ENCODE results near the gene ASB2. TPM values are rescaled to one million over a fixed set of nuclear protein-coding genes. Genes with fewer than 3 reads are reported as not detected.

Gene ASB2, protein sequence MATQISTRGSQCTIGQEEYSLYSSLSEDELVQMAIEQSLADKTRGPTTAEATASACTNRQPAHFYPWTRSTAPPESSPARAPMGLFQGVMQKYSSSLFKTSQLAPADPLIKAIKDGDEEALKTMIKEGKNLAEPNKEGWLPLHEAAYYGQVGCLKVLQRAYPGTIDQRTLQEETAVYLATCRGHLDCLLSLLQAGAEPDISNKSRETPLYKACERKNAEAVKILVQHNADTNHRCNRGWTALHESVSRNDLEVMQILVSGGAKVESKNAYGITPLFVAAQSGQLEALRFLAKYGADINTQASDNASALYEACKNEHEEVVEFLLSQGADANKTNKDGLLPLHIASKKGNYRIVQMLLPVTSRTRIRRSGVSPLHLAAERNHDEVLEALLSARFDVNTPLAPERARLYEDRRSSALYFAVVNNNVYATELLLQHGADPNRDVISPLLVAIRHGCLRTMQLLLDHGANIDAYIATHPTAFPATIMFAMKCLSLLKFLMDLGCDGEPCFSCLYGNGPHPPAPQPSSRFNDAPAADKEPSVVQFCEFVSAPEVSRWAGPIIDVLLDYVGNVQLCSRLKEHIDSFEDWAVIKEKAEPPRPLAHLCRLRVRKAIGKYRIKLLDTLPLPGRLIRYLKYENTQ
- polyA plus RNA-seq (2012; ENCODE audit: insufficient read length, low read depth): not detected

DNA sequence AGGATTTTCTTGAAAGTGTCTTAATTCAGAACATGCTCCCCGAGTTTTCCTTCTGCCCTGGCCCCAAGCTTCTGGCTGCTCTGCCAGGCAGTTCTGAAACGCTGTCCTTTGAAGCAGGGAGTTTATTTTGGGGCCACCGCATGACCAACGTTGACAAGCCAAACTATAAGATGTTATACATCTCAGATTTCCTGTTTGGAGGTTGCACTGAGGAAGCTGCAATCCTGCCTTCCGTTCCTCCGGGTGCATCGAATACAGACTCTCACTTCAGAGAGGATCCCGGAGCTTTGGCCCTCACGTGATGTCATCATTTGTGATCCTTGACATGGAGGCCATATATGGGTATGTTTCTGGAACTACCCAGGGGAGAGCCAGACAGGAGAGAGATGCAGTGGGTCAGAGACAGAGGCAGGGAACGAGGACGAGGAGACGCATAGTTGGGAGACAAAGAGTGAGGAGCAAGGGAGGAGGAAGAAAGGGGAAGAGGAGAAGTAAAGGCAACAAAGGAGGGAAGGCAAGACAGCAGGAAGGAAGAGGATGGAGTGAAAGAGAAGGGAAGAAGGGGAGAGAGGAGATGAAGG is at the start of gene ASB2:
Gene ASB2 (minus strand): TSS at position 94 of the 581 bp plus-strand sequence. CDS start 12,031 bp downstream, outside the sequence.
- no peak for TF ChIP-seq FOXP2 (optimal IDR thresholded peaks at IDR 0.05; ENCODE audit: borderline replicate concordance, extremely low read depth, extremely low read length, insufficient read depth)
- no peak for TF ChIP-seq SIN3A (IDR thresholded peaks at IDR 0.05; ENCODE audit: borderline replicate concordance, insufficient read depth, low read length)
- TF ChIP-seq, protein P1, sequence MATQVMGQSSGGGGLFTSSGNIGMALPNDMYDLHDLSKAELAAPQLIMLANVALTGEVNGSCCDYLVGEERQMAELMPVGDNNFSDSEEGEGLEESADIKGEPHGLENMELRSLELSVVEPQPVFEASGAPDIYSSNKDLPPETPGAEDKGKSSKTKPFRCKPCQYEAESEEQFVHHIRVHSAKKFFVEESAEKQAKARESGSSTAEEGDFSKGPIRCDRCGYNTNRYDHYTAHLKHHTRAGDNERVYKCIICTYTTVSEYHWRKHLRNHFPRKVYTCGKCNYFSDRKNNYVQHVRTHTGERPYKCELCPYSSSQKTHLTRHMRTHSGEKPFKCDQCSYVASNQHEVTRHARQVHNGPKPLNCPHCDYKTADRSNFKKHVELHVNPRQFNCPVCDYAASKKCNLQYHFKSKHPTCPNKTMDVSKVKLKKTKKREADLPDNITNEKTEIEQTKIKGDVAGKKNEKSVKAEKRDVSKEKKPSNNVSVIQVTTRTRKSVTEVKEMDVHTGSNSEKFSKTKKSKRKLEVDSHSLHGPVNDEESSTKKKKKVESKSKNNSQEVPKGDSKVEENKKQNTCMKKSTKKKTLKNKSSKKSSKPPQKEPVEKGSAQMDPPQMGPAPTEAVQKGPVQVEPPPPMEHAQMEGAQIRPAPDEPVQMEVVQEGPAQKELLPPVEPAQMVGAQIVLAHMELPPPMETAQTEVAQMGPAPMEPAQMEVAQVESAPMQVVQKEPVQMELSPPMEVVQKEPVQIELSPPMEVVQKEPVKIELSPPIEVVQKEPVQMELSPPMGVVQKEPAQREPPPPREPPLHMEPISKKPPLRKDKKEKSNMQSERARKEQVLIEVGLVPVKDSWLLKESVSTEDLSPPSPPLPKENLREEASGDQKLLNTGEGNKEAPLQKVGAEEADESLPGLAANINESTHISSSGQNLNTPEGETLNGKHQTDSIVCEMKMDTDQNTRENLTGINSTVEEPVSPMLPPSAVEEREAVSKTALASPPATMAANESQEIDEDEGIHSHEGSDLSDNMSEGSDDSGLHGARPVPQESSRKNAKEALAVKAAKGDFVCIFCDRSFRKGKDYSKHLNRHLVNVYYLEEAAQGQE (IDR thresholded peaks at IDR 0.05; ENCODE audit: insufficient read depth in 1 of 2, low read depth in 2 of 2, low read length in 2 of 2): no peak
- no peak for TF ChIP-seq TAF1 (IDR thresholded peaks at IDR 0.05; ENCODE audit: borderline replicate concordance, insufficient read depth, low read length)
- no peak for TF ChIP-seq POLR2AphosphoS5 (IDR thresholded peaks at IDR 0.05; ENCODE audit: low read depth, low read length)

DNA sequence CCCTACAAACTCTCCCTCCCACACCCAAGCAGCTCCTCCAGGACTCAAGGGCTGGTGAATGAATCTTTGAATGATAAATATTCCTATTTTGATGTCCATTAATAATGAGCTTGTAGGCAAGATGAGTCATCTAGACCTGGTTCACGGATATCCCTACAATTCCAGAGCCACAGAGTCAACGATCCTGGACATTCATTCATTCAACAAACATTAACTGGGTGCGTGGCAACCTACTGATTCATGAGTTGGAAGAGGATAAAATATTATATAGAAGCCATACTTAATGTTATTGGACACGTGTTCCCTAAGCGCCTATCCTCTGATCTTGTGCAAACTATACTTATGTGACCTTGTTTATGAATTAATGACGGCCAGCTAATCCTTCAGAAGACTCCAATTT is 49.4 kb upstream of the ASB2 start:
- no peak for TF ChIP-seq SIN3A (IDR thresholded peaks at IDR 0.05; ENCODE audit: borderline replicate concordance, insufficient read depth, low read length)
- TF ChIP-seq, protein P1 (IDR thresholded peaks at IDR 0.05; ENCODE audit: insufficient read depth in 1 of 2, low read depth in 2 of 2, low read length in 2 of 2): no peak
- TF ChIP-seq FOXP2 (optimal IDR thresholded peaks at IDR 0.05; ENCODE audit: borderline replicate concordance, extremely low read depth, extremely low read length, insufficient read depth): no peak
- no peak for TF ChIP-seq TAF1 (IDR thresholded peaks at IDR 0.05; ENCODE audit: borderline replicate concordance, insufficient read depth, low read length)
- TF ChIP-seq POLR2AphosphoS5 (IDR thresholded peaks at IDR 0.05; ENCODE audit: low read depth, low read length): no peak

DNA sequence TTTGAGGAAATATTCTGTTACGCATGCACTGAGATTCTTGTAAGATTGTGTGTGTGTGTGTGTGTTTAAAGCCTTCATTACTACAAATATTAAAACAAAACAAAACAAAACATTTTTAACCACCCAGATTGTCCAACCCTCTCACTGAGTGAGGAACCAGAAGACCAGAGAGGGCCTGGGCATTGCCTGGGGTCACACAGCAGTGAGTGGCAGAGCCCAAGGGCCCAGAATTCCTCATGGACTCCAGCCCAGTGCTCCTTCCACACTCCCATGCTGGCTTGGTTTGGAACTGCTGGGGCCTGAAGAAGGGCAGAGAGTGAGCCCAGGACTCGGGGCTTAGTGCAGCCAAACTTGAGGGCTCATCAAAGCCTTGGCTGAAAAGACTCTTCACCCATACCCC is 48.2 kb upstream of the ASB2 start:
- TF ChIP-seq, protein P1 (IDR thresholded peaks at IDR 0.05; ENCODE audit: insufficient read depth in 1 of 2, low read depth in 2 of 2, low read length in 2 of 2): no peak
- no peak for TF ChIP-seq POLR2AphosphoS5 (IDR thresholded peaks at IDR 0.05; ENCODE audit: low read depth, low read length)
- TF ChIP-seq FOXP2 (optimal IDR thresholded peaks at IDR 0.05; ENCODE audit: borderline replicate concordance, extremely low read depth, extremely low read length, insufficient read depth): no peak
- no peak for TF ChIP-seq TAF1 (IDR thresholded peaks at IDR 0.05; ENCODE audit: borderline replicate concordance, insufficient read depth, low read length)
- TF ChIP-seq SIN3A (IDR thresholded peaks at IDR 0.05; ENCODE audit: borderline replicate concordance, insufficient read depth, low read length): no peak

DNA sequence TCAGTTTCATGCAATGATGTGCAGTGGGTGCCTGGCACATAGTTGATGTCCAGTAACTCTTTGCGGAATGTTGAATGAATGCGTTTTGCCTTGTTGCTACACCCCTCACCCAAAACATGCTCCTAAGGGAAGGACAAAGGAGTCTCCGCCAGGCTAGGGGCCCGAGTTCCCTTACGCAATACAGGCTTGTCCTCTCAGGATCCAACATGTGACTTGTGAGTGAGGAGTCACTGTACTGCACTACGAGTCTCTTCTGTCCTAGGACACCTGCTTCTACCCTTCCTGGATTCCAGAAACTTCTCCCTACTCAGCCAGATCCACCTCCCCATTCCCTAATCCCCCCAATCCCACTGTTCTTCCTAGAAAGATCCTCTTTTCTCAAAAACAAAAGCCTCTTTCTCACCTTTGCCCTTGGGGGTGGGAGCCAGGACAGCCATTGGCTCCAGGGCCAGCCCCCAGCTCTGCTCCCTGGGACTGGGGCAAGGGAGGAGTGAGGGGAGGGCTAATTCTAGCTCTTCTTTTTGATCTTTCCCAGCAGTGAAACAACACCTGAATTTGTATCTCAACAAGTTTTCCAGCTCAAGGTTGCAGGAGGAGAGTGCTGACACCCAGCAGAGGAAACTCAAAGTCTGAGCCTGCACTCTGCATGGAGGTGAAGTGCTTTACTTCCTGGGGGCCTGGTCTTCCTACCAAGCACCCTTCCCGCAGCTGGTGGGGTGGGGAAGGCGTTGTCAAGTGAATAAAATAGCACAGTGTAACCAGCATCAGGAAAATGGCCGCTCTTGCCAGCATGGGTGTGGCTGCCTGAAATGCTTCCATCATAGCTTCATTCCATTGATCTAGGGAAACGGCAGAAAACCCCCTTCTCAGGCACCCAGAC is 46.4 kb upstream of the ASB2 start:
- TF ChIP-seq SIN3A (IDR thresholded peaks at IDR 0.05; ENCODE audit: borderline replicate concordance, insufficient read depth, low read length) (no peak), FOXP2 (optimal IDR thresholded peaks at IDR 0.05; ENCODE audit: borderline replicate concordance, extremely low read depth, extremely low read length, insufficient read depth) (no peak), POLR2AphosphoS5 (IDR thresholded peaks at IDR 0.05; ENCODE audit: low read depth, low read length) (no peak), TAF1 (IDR thresholded peaks at IDR 0.05; ENCODE audit: borderline replicate concordance, insufficient read depth, low read length) (no peak)
- TF ChIP-seq, protein P1 (IDR thresholded peaks at IDR 0.05; ENCODE audit: insufficient read depth in 1 of 2, low read depth in 2 of 2, low read length in 2 of 2): no peak

All from PFSK-1 (cell line).